H4 (cell line): ENCODE results near the gene PHF19. TPM values are rescaled to one million over a fixed set of nuclear protein-coding genes. Genes with fewer than 3 reads are reported as not detected.

Experiments used
- total RNA-seq: library from RNA; depleted of rRNA; stranded (reverse); fragments of >200 nt; shearing (Covaris generic); gene quantifications from 2 replicates; pipeline ENCODE4 v1.2.3, GENCODE V29; 2014; rRNA removed

PHF19 gene
- total RNA-seq, 1 experiment from 2014 or later, result 52.7 TPM

Other genes starting within 250 kb of the PHF19 start
- gene MEGF9, start 162.7 kb downstream of the PHF19 start, total RNA-seq, result 9.0 and 10.1 TPM in 2 replicates
- gene FBXW2, start 83.8 kb downstream of the PHF19 start, total RNA-seq, result 10.4 and 14.1 TPM in 2 replicates
- 26.0 and 31.9 TPM in 2 replicates for gene PSMD5, start 34.3 kb downstream of the PHF19 start, total RNA-seq
- 0.21 TPM in 2 replicates for gene TRAF1, start 49.6 kb upstream of the PHF19 start, total RNA-seq
- gene C5, start 173.1 kb upstream of the PHF19 start, total RNA-seq, result 3.6 and 4.5 TPM in 2 replicates
- gene CNTRL, start 197.8 kb upstream of the PHF19 start, total RNA-seq, result 7.9 and 8.6 TPM in 2 replicates